ENCODE measurements around the gene EEFSEC.

EEFSEC gene

DNA sequence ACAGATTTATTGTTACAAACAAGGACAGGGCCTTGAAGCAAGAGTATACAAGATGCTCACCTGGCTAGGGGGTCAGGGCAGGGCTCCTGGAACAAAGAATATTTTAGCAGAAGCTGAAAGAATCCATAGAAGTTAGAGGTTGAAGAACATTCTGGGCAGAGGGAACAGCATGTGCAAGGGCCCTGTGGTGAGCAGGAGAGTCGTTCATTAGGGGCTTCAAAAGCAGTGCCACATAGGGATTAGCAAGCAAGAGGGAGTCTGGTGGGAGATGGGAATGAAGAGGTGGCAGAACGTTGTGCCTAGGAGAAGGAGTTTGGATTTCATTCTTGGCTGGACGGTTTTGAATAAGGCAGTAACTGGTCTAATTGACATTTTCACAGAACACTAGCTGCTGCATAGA lies 290.5 kb downstream of the EEFSEC start:
- no peak overlapping the region for H3K27ac ChIP-seq
- TF ChIP-seq, protein P1, sequence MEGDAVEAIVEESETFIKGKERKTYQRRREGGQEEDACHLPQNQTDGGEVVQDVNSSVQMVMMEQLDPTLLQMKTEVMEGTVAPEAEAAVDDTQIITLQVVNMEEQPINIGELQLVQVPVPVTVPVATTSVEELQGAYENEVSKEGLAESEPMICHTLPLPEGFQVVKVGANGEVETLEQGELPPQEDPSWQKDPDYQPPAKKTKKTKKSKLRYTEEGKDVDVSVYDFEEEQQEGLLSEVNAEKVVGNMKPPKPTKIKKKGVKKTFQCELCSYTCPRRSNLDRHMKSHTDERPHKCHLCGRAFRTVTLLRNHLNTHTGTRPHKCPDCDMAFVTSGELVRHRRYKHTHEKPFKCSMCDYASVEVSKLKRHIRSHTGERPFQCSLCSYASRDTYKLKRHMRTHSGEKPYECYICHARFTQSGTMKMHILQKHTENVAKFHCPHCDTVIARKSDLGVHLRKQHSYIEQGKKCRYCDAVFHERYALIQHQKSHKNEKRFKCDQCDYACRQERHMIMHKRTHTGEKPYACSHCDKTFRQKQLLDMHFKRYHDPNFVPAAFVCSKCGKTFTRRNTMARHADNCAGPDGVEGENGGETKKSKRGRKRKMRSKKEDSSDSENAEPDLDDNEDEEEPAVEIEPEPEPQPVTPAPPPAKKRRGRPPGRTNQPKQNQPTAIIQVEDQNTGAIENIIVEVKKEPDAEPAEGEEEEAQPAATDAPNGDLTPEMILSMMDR (IDR thresholded peaks at IDR 0.05), result no peak
- TF ChIP-seq ZFX (IDR thresholded peaks at IDR 0.05; ENCODE audit: borderline replicate concordance), result no peak

DNA sequence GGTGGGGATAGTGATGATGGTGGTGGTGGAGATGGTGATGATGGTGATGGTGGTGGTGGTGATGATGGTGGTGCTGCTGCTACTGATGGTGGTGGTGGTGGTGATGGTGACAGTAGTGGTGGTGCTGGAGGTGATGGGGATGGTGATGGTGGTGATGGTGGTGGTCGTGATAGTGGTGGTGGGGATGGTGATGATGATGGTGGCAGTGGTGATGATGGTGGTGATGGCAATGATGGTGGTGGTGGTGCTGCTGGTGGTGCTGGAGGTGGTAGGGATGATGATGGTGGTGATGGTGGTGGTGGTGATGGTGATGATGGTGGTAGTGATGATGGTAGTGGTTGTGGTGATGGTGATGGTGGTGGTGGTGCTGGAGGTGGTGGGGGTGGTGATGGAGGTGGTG lies 292.1 kb downstream of the EEFSEC start:
- no peak overlapping the region for H3K27ac ChIP-seq
- TF ChIP-seq, protein P1 (IDR thresholded peaks at IDR 0.05), result no peak
- TF ChIP-seq ZFX (IDR thresholded peaks at IDR 0.05; ENCODE audit: borderline replicate concordance), result no peak

DNA sequence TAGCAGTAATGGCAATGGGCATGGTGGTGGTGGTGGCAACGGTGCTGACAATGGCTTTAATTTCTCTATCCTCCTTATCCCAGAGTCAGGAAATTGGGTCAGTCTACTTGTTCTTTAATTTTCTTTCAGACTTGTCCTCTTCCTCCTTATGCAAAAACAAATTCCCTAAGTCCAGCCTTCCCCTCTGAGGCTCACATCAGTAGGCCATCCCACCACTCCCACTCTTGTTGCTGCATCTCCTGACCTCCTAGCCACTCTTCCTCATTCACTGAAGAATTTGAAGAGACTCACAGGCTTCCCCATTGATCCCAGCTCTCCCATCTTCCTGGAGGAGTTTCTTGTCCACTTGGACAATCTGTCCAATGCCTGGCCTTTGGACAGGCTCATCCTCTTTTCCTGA lies 293.5 kb downstream of the EEFSEC start:
- H3K27ac ChIP-seq, result no peak overlapping the region
- TF ChIP-seq, protein P1 (IDR thresholded peaks at IDR 0.05), result no peak
- no peak for TF ChIP-seq ZFX (IDR thresholded peaks at IDR 0.05; ENCODE audit: borderline replicate concordance)

DNA sequence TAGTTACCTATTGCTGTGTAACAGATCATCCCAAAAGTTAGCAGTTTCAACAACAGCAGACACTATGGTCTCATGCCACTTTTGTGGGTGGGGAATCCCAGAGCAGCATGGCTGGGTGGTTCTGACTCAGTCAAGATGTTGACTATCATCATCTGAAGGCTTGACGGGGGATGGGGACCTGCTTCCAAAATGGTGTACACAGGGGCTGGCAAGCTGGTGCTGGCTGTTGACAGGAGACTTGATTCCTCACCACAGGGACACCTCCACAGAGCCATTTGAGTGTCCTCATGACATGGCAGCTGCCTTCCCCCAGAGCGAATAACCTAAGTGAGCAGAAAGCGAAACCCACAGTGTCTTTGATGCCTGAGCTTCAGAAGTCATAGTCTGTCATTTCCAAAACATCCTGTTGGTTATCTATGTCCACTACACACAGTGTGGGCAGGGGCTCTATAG lies 294.3 kb downstream of the EEFSEC start:
- TF ChIP-seq ZFX (IDR thresholded peaks at IDR 0.05; ENCODE audit: borderline replicate concordance), result no peak
- TF ChIP-seq, protein P1 (IDR thresholded peaks at IDR 0.05), result no peak

DNA sequence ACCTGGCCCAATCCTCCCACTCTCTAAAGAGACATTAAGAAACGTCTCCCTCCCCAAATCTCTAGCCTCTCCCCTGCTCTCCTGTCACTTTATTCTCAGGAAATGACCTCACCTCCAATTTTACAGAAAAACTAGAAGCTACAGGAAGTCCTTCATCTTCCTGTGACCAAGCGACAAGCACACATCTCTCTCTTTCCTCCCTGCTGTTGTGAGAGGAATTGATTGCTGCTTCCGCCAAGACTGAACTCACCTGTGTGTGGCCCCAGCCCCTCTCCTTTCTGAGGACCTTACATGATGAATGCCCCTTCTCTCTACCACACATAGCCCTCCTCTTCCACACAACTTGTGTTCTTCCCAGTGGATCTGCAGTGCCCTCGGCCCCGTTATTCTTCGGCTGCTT lies 295.2 kb downstream of the EEFSEC start:
- no peak for TF ChIP-seq ZFX (IDR thresholded peaks at IDR 0.05; ENCODE audit: borderline replicate concordance)
- TF ChIP-seq, protein P1 (IDR thresholded peaks at IDR 0.05), result no peak
- H3K27ac ChIP-seq, result no peak overlapping the region

More for the DNA sequence above, 294.3 kb downstream of the EEFSEC start:
- no peak overlapping the region for H3K27ac ChIP-seq

DNA sequence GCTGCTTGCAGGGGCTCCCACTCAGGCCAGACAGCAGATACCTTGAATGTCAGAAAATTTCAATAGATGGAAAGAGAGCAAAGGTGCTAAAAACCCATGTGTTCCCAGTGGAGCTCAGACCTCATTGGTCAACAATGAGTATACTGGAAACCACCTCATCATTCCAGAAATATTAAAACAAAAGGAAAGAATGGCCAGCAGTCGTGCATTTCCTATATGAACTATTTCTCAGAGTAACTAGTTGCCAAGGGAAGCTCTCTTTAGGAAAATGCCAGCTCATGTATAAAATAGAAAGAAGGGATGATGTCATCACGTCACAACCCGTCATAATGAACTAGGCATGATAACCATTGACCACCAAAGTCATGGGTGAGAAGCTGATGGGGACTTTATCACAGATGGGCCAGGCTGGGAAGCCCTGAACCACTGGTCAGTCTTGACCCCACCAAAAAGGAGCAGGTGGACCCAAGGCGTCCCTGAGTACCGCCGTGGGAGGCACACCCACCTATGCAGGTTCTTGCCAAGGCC lies 295.9 kb downstream of the EEFSEC start:
- TF ChIP-seq, protein P1 (IDR thresholded peaks at IDR 0.05), result no peak
- no peak for TF ChIP-seq ZFX (IDR thresholded peaks at IDR 0.05; ENCODE audit: borderline replicate concordance)
- H3K27ac ChIP-seq, result no peak overlapping the region

DNA sequence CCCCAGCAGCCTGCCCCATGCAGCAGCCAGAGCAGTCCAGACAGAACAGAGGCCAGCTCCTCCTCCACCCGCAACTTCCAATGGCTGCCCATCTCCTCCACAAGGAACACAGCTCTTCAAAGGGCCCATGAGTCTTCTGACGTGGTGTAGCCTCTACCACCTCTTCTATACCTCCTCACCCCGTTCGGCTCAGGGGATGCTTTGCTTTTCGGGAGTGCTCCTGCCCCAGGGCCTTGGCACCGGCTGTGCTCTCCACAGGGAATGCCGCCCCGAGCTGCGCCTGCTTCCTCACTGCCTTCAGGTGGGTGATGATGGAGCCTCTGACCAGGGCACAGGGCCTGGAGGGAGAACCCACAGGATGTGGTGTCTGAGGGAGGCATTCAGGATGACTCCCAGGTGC lies 298.8 kb downstream of the EEFSEC start:
- H3K27ac ChIP-seq, result no peak overlapping the region
- TF ChIP-seq ZFX (IDR thresholded peaks at IDR 0.05; ENCODE audit: borderline replicate concordance), result no peak
- TF ChIP-seq, protein P1 (IDR thresholded peaks at IDR 0.05), result no peak
